GM18873 (cell line): Measurements from ENCODE around the gene EPHA6.
"Not testable (repeated sequence)": the region's sequence is repeated elsewhere in the genome, so short reads cannot be mapped to it uniquely, and the experiment has no call there.

ENCODE experiments used
- ATAC-seq: cut with Tn5 transposase; IDR thresholded peaks from one replicate; pipeline ENCODE4 v1.9.1; 2021; ENCODE audit warnings: mild to moderate bottlenecking, moderate library complexity, moderate number of reproducible peaks; ENCODE audit not compliant: unreplicated experiment, low FRiP score

EPHA6 gene

GRCh38 chr3:97550408-97550807, 736.0 kb downstream of the EPHA6 start:
- no peak for ATAC-seq

GRCh38 chr3:97552186-97552585, 737.8 kb downstream of the EPHA6 start:
- no peak for ATAC-seq

GRCh38 chr3:97575742-97576141, 761.3 kb downstream of the EPHA6 start:
- no peak for ATAC-seq

GRCh38 chr3:97576221-97576620, 761.8 kb downstream of the EPHA6 start:
- no peak for ATAC-seq

- ATAC-seq, result no peak
Observed at GRCh38 chr3:97579365-97579764, 765.0 kb downstream of the EPHA6 start.

- no peak for ATAC-seq
Observed at GRCh38 chr3:97610626-97611025, 796.2 kb downstream of the EPHA6 start.

- ATAC-seq, result no peak
Observed at GRCh38 chr3:97612632-97613031, 798.2 kb downstream of the EPHA6 start.

GRCh38 chr3:97613139-97613538, 798.7 kb downstream of the EPHA6 start:
- ATAC-seq, result no peak

GRCh38 chr3:97620514-97620913, 806.1 kb downstream of the EPHA6 start:
- ATAC-seq, result not testable (repeated sequence)

- no peak for ATAC-seq
Observed at GRCh38 chr3:97636465-97636864, 822.1 kb downstream of the EPHA6 start.

GRCh38 chr3:97646932-97647331, 832.5 kb downstream of the EPHA6 start:
- no peak for ATAC-seq

- no peak for ATAC-seq
Observed at GRCh38 chr3:97647441-97647982, 833.1 kb downstream of the EPHA6 start.

- ATAC-seq, result no peak
Observed at GRCh38 chr3:97655971-97656370, 841.6 kb downstream of the EPHA6 start.

GRCh38 chr3:97656638-97657037, 842.2 kb downstream of the EPHA6 start:
- ATAC-seq, result no peak

GRCh38 chr3:97658668-97659285, 844.4 kb downstream of the EPHA6 start:
- ATAC-seq, result no peak

- no peak for ATAC-seq
Observed at GRCh38 chr3:97662264-97662663, 847.9 kb downstream of the EPHA6 start.

GRCh38 chr3:97662762-97663161, 848.4 kb downstream of the EPHA6 start:
- ATAC-seq, result no peak

GRCh38 chr3:97665896-97666295, 851.5 kb downstream of the EPHA6 start:
- ATAC-seq, result no peak

GRCh38 chr3:97670952-97671351, 856.6 kb downstream of the EPHA6 start:
- ATAC-seq, result no peak

- no peak for ATAC-seq
Observed at GRCh38 chr3:97673357-97673997, 859.1 kb downstream of the EPHA6 start.

GRCh38 chr3:97674461-97674860, 860.1 kb downstream of the EPHA6 start:
- no peak for ATAC-seq

GRCh38 chr3:97680210-97680609, 865.8 kb downstream of the EPHA6 start:
- ATAC-seq, result no peak
